Hepatocyte (in vitro differentiated cells): ENCODE results near the gene FBXW5. TPM values are rescaled to one million over a fixed set of nuclear protein-coding genes. Genes with fewer than 3 reads are reported as not detected.

Source experiments
- DNase-seq: peaks from one replicate; pipeline ENCODE4 v3.0.0-alpha.2; 2016; ENCODE audit warnings: low spot score
- H2AFZ ChIP-seq: fragments of 200-600 bp; sonication (generic); 2 replicates; pipeline ENCODE4 v1.6.0; 2016; ENCODE audit warnings: antibody characterized with exemption, mild to moderate bottlenecking
- H3K27ac ChIP-seq: fragments of 200-600 bp; sonication (generic); 2 replicates; pipeline ENCODE4 v1.5.1; 2016; ENCODE audit warnings: mild to moderate bottlenecking
- H3K27me3 ChIP-seq: fragments of 200-600 bp; sonication (generic); 2 replicates; pipeline ENCODE4 v1.6.1; 2016
- H3K36me3 ChIP-seq: fragments of 200-600 bp; sonication (generic); replicated peaks from 2 replicates; pipeline ENCODE4 v1.5.1; 2016; ENCODE audit warnings: low read depth; ENCODE audit not compliant: insufficient read depth
- H3K4me1 ChIP-seq: fragments of 200-600 bp; sonication (generic); 2 replicates; pipeline ENCODE4 v1.5.1; 2016; ENCODE audit warnings: mild to moderate bottlenecking, moderate library complexity; ENCODE audit not compliant: insufficient read depth
- H3K4me2 ChIP-seq: fragments of 200-600 bp; sonication (generic); 2 replicates; pipeline ENCODE4 v1.6.0; 2016
- H3K4me3 ChIP-seq: fragments of 200-600 bp; sonication (generic); 2 replicates; pipeline ENCODE4 v1.5.1; 2016; ENCODE audit warnings: mild to moderate bottlenecking
- H3K79me2 ChIP-seq: fragments of 200-600 bp; sonication (generic); 2 replicates; pipeline ENCODE4 v1.6.0; 2017; ENCODE audit warnings: mild to moderate bottlenecking
- H3K9me2 ChIP-seq: fragments of 200-600 bp; sonication (generic); replicated peaks from 2 replicates; pipeline ENCODE4 v1.6.0; 2017; ENCODE audit warnings: mild to moderate bottlenecking; ENCODE audit not compliant: insufficient read depth
- H3K9me3 ChIP-seq: fragments of 200-600 bp; sonication (generic); 2 replicates; pipeline ENCODE4 v1.5.1; 2016; ENCODE audit warnings: low read depth, mild to moderate bottlenecking
- H4K20me1 ChIP-seq: fragments of 200-600 bp; sonication (generic); 2 replicates; pipeline ENCODE4 v1.6.0; 2016; ENCODE audit warnings: mild to moderate bottlenecking; ENCODE audit not compliant: insufficient read depth, poor library complexity, severe bottlenecking
- EZH2 ChIP-seq: fragments of 200-600 bp; sonication (generic); IDR thresholded peaks from 2 replicates; pipeline ENCODE4 v1.6.1; 2016; ENCODE audit warnings: antibody characterized with exemption, mild to moderate bottlenecking, borderline replicate concordance
- EZH2phosphoT487 ChIP-seq: fragments of 200-600 bp; sonication (generic); IDR thresholded peaks from one replicate; pipeline ENCODE4 v1.6.1; 2018; ENCODE audit warnings: antibody characterized with exemption, mild to moderate bottlenecking, low read depth, moderate library complexity; ENCODE audit not compliant: unreplicated experiment, severe bottlenecking
- WGBS: methylation state at CpG from one replicate; pipeline ENCODE4 v1.1.6; 2016; ENCODE audit warnings: low lambda C conversion rate; ENCODE audit errors: missing lambda C conversion rate; 5-methylcytosine and 5-hydroxymethylcytosine counted together
- polyA plus RNA-seq: library from polyadenylated mRNA; unstranded; fragments of >200 nt; fragmentation: Nextera tagmentation; extraction: Ambion mirVana; gene quantifications from 2 replicates; pipeline ENCODE4 v1.2.1, GENCODE V29; 2016
- total RNA-seq: library from RNA; depleted of rRNA; stranded (reverse); fragments of >200 nt; gene quantifications from 2 replicates; pipeline ENCODE4 v1.2.3, GENCODE V29; 2014
- TF ChIP-seq, protein P1 (sequence below): fragments of 200-600 bp; sonication (generic); IDR thresholded peaks from 2 replicates; pipeline ENCODE4 v1.5.1; 2016; ENCODE audit warnings: antibody characterized with exemption, mild to moderate bottlenecking; ENCODE audit not compliant: poor library complexity

The FBXW5 gene
- total and polyA plus RNA-seq, 2 experiments from 2014 or later: 141 to 172 TPM

GRCh38 chr9:136921307-136921706 is 23.2 kb downstream of the FBXW5 start:
- Histone ChIP-seq H4K20me1 (no peaks in the 10 kb centered on the region), H3K4me3 (no peak overlapping the region), H3K4me2 (no peak overlapping the region), H2AFZ (no peak overlapping the region), H3K27ac (no peak overlapping the region), H3K4me1 (no peaks in the 10 kb centered on the region), H3K9me2 (no peaks in the 10 kb centered on the region), H3K36me3 (no peaks in the 10 kb centered on the region), H3K9me3 (no peaks in the 10 kb centered on the region), H3K27me3 (no peaks in the 10 kb centered on the region), H3K79me2 (no peaks in the 10 kb centered on the region)
- WGBS: 100% methylated on average over 4 of the region's 11 CpGs
- no peak for DNase-seq
- TF ChIP-seq EZH2phosphoT487 (no peak), EZH2 (no peak)
- TF ChIP-seq, protein P1, sequence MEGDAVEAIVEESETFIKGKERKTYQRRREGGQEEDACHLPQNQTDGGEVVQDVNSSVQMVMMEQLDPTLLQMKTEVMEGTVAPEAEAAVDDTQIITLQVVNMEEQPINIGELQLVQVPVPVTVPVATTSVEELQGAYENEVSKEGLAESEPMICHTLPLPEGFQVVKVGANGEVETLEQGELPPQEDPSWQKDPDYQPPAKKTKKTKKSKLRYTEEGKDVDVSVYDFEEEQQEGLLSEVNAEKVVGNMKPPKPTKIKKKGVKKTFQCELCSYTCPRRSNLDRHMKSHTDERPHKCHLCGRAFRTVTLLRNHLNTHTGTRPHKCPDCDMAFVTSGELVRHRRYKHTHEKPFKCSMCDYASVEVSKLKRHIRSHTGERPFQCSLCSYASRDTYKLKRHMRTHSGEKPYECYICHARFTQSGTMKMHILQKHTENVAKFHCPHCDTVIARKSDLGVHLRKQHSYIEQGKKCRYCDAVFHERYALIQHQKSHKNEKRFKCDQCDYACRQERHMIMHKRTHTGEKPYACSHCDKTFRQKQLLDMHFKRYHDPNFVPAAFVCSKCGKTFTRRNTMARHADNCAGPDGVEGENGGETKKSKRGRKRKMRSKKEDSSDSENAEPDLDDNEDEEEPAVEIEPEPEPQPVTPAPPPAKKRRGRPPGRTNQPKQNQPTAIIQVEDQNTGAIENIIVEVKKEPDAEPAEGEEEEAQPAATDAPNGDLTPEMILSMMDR: no peak

- no peak overlapping the region for H3K4me2 ChIP-seq
- no peak overlapping the region for H3K27ac ChIP-seq
- H3K9me2 ChIP-seq: no peaks in the 10 kb centered on the region
- no peaks in the 10 kb centered on the region for H3K9me3 ChIP-seq
- no peaks in the 10 kb centered on the region for H3K27me3 ChIP-seq
- 98% methylated on average over 14 of the region's 14 CpGs for WGBS
- no peak for TF ChIP-seq EZH2phosphoT487
- TF ChIP-seq EZH2: no peak
- TF ChIP-seq, protein P1: no peak
- H3K4me1 ChIP-seq: no peaks in the 10 kb centered on the region
- no peak overlapping the region for H2AFZ ChIP-seq
- DNase-seq: no peak
- H3K36me3 ChIP-seq: no peaks in the 10 kb centered on the region
- no peaks in the 10 kb centered on the region for H4K20me1 ChIP-seq
- no peaks in the 10 kb centered on the region for H3K79me2 ChIP-seq
- no peak overlapping the region for H3K4me3 ChIP-seq
Measured at GRCh38 chr9:136920734-136921231, 23.8 kb downstream of the FBXW5 start.

- H3K79me2 ChIP-seq: no peaks in the 10 kb centered on the region
- no peak overlapping the region for H3K27ac ChIP-seq
- H3K9me2 ChIP-seq: no peaks in the 10 kb centered on the region
- H3K9me3 ChIP-seq: no peaks in the 10 kb centered on the region
- no peaks in the 10 kb centered on the region for H3K4me1 ChIP-seq
- no peak overlapping the region for H2AFZ ChIP-seq
- no peaks in the 10 kb centered on the region for H3K36me3 ChIP-seq
- H3K4me2 ChIP-seq: no peak overlapping the region
- H4K20me1 ChIP-seq: no peaks in the 10 kb centered on the region
- DNase-seq: no peak
- no peak overlapping the region for H3K4me3 ChIP-seq
- TF ChIP-seq EZH2phosphoT487 (no peak), EZH2 (no peak)
- TF ChIP-seq, protein P1: no peak
- WGBS: 96% methylated on average over 15 of the region's 15 CpGs
- H3K27me3 ChIP-seq: no peaks in the 10 kb centered on the region
Measured at GRCh38 chr9:136920069-136920468, 24.5 kb downstream of the FBXW5 start.

GRCh38 chr9:136917902-136918301 is 26.6 kb downstream of the FBXW5 start:
- no peak overlapping the region for H3K4me3 ChIP-seq
- TF ChIP-seq, protein P1: no peak
- no peaks in the 10 kb centered on the region for H4K20me1 ChIP-seq
- no peaks in the 10 kb centered on the region for H3K79me2 ChIP-seq
- no peaks in the 10 kb centered on the region for H3K4me1 ChIP-seq
- no peak overlapping the region for H2AFZ ChIP-seq
- H3K27me3 ChIP-seq: no peaks in the 10 kb centered on the region
- no peak overlapping the region for H3K27ac ChIP-seq
- 88% methylated on average over 11 of the region's 11 CpGs for WGBS
- H3K9me3 ChIP-seq: no peaks in the 10 kb centered on the region
- H3K36me3 ChIP-seq: no peaks in the 10 kb centered on the region
- DNase-seq: no peak
- H3K9me2 ChIP-seq: no peaks in the 10 kb centered on the region
- no peak overlapping the region for H3K4me2 ChIP-seq
